Large intestine (tissue), 3 donors: Measurements from ENCODE around the gene ACER3. TPM values are rescaled to one million over a fixed set of nuclear protein-coding genes. Genes with fewer than 3 reads are reported as not detected.

Source experiments
- DNase-seq, 2 donors: peaks; one replicate each; pipeline versions ENCODE4 v3.0.0 to v3.0.0-alpha.2; 2013
- H3K27ac ChIP-seq: one replicate; pipeline ENCODE4 v1.5.1; 2013; ENCODE audit warnings: low read length
- H3K27me3 ChIP-seq: 2 replicates; pipeline ENCODE4 v1.6.1; 2013; ENCODE audit warnings: low read length; ENCODE audit not compliant: control insufficient read depth, insufficient read depth
- H3K36me3 ChIP-seq: 2 replicates; pipeline ENCODE4 v1.6.1; 2013; ENCODE audit warnings: low read length; ENCODE audit not compliant: control insufficient read depth, insufficient read depth
- H3K4me1 ChIP-seq: one replicate; pipeline ENCODE4 v1.6.1; 2013; ENCODE audit warnings: low read length; ENCODE audit not compliant: control insufficient read depth, insufficient read depth
- H3K4me3 ChIP-seq: one replicate; pipeline ENCODE4 v1.5.1; 2013; ENCODE audit warnings: low read length
- H3K9me3 ChIP-seq: one replicate; pipeline ENCODE4 v1.6.1; 2013; ENCODE audit warnings: mild to moderate bottlenecking, low read depth, low read length, moderate library complexity; ENCODE audit not compliant: control insufficient read depth
- WGBS: methylation state at CpG from one replicate; pipeline ENCODE4 v1.1.5; 2013; ENCODE audit warnings: low lambda C conversion rate; ENCODE audit not compliant: insufficient coverage; 5-methylcytosine and 5-hydroxymethylcytosine counted together
- polyA plus RNA-seq: library from polyadenylated mRNA; unstranded; fragments of 120-200 nt; gene quantifications from one replicate; pipeline ENCODE4 v1.2.1, GENCODE V29; 2013

The ACER3 gene
- polyA plus RNA-seq, 1 donor: 9.4 TPM

DNA sequence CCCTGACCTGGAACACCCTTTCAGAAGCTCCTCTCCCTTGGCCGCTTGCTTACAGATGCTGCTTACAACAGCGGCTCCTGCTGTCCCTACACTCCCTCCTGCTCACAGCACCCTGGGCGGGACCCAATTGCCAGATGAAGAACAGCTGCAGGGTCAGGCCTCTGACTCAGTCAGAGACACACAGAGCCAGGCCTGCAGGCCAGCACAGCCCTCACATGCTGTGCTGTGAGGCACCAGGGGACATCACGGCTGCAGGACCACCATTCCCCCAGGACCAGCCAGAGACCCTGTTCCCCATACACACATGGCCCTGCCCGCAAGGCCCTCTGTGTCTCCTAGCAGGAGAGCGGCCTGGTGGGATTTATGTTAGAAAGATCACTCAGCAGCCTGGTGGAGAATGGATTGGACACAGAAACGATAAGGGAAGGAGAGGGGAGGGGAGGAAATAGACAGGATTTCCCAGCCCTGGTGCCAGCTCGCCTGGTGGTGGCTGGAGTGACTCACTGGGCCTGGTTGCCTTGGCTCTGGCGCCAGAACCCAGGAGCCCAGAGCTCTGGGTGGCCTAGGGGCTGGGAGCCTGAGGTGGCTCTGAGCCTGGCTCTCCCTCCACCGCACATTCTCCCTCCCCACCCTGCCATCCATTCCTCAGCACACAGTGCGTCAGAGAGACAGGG is 212.7 kb downstream of the ACER3 start:
- no peaks in the 10 kb centered on the region for H3K36me3 ChIP-seq
- no peaks in the 10 kb centered on the region for H3K27me3 ChIP-seq
- no peak overlapping the region for H3K4me3 ChIP-seq
- H3K27ac ChIP-seq: peak overlapping the region; percentile 78
- no CpG with 5 or more reads among the region's 11 CpGs for WGBS
- DNase-seq: peak; percentile 80 to 81
- H3K9me3 ChIP-seq: no peaks in the 10 kb centered on the region
- peaks cover 54% of the 10 kb centered on the region for H3K4me1 ChIP-seq

DNA sequence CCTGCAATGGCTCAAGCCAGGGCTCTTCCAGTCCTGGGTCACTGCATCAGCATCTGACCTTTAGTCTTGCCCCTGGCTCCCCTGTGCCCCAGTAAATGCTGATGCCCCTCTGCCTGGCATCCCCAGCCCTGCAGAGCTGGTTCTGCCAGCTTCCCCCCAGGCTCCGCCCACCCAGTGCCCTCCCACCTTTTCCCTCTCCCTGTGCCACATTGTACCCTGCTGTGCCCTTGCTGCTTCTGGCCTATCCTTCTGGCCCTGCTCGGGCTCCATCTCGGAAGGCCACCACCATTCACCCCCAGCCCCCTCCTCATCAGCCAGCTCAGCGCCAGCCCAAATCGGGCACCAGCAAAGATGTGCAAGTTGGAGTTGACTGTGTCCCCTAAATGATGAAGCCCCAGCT is 213.5 kb downstream of the ACER3 start:
- peaks cover 53% of the 10 kb centered on the region for H3K4me1 ChIP-seq
- no CpG with 5 or more reads among the region's 5 CpGs for WGBS

DNA sequence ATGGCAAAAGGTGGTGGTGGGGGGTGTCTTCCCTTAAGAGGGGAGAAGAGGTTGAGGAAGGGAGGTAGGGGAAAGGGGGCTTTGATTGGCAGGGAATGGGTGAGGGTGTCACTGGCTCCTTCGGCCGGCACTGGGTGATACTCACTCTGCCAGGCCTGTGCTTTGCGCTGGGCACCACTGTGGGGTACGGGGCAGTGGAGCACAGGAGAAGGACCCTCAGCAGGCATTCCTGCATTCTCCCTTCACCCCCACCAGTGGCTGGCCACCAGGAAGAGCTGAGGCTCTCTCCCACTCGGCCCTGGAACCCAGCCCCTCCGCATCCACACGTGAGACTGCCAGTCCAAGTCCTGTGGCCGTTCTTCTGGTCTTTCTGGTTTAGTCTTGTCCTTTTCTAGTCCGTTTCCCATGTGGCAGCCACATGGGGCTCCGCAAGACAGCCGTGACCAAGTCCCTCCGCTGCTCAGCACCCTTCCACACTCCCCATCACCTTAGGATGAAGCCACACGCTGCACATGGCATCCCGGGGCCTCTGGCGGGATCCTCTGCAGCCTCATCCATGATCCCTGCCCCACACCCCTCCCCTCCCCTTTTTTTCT is 214.0 kb downstream of the ACER3 start:
- no peaks in the 10 kb centered on the region for H3K27me3 ChIP-seq
- peak overlapping the region; percentile 78 for H3K27ac ChIP-seq
- peaks cover 53% of the 10 kb centered on the region for H3K4me1 ChIP-seq
- no peak overlapping the region for H3K4me3 ChIP-seq
- no peaks in the 10 kb centered on the region for H3K36me3 ChIP-seq
- DNase-seq: no peak
- no peaks in the 10 kb centered on the region for H3K9me3 ChIP-seq
- WGBS: no CpG with 5 or more reads among the region's 15 CpGs

More for the DNA sequence above, 213.5 kb downstream of the ACER3 start:
- no peaks in the 10 kb centered on the region for H3K27me3 ChIP-seq
- H3K9me3 ChIP-seq: no peaks in the 10 kb centered on the region
- H3K27ac ChIP-seq: peak overlapping the region; percentile 78
- no peak overlapping the region for H3K4me3 ChIP-seq
- no peaks in the 10 kb centered on the region for H3K36me3 ChIP-seq
- DNase-seq: no peak

DNA sequence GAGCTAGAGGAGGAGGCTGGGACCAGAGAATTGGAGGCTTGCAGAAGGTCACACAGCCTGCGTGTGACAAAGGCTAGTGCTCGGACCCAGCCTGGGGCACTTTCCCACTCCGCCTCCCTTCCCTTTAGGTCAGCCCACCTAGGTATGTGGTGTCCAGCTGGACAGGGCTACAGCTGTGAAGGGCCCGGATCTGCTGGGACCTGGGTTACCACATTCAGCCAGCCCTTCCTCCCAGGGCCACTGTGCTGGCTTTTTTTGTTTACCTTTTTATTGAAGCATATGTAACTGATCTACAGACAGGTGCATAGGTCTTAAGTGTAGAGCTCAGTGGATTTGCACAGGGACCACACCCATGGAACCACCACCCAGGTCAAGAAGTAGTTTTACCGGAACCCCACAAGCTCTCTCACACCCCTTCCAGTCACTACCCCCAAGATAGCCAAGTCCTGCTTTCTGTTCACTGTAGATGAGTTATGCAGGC is 214.7 kb downstream of the ACER3 start:
- peaks cover 53% of the 10 kb centered on the region for H3K4me1 ChIP-seq
- DNase-seq: peak; percentile 89 to 94
- WGBS: no CpG with 5 or more reads among the region's 5 CpGs
- H3K27ac ChIP-seq: peak overlapping the region; percentile 78
- H3K27me3 ChIP-seq: no peaks in the 10 kb centered on the region
- peaks cover 3% of the 10 kb centered on the region for H3K36me3 ChIP-seq
- no peak overlapping the region for H3K4me3 ChIP-seq
- no peaks in the 10 kb centered on the region for H3K9me3 ChIP-seq

Other genes with a start within 250 kb of the ACER3 start
- 11.6 TPM for gene LRRC32, start 190.2 kb upstream of the ACER3 start, polyA plus RNA-seq
- 26.6 TPM for gene TSKU, start 77.6 kb upstream of the ACER3 start, polyA plus RNA-seq
- gene B3GNT6, start 173.5 kb downstream of the ACER3 start, polyA plus RNA-seq: 0.30 TPM
- 40.2 TPM for gene CAPN5, start 206.1 kb downstream of the ACER3 start, polyA plus RNA-seq
- 1.1 TPM for gene OMP, start 241.9 kb downstream of the ACER3 start, polyA plus RNA-seq